Measurements from ENCODE around the gene EIF2B5. TPM values are rescaled to one million over a fixed set of nuclear protein-coding genes. Genes with fewer than 3 reads are reported as not detected.

Gene EIF2B5
- total and polyA plus RNA-seq, 9 of the 15 experiments (the other 6 are each of a cell fraction or from before 2014, with no cell fraction given), result 19.1 to 92.4 (median 74.0) TPM

DNA sequence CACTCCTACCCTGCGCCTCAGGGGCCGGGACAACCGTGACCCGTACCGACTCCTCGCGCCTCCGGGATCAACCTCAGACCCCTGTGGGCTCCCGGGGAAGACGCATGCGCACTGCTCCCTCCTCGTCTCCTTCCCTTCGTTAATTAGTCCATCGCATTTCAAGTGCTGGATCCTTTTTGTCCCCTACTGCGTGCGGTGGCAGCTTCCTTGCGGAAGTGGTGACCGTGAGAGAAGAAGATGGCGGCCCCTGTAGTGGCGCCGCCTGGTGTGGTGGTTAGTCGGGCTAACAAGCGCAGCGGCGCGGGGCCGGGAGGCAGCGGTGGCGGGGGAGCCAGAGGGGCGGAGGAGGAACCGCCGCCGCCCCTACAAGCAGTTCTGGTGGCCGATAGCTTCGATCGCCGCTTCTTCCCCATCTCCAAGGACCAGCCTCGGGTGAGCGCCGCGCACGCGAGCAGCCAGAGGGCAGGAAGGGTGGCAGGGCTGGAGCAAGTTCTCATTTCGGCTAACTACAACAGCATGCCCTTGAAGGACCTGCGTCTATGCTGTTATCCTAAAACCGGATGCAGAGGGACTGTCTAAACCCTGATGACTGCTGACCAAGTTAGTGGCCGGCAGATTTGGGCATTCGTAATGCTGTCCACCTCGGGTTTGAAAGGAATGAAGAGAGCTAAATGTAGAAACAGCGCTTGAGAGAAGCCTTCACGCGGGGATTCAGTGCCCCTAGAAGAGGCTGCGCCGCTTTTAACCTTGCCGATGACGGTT lies at the start of gene EIF2B5 (continued):
- TF ChIP-seq, protein P1, sequence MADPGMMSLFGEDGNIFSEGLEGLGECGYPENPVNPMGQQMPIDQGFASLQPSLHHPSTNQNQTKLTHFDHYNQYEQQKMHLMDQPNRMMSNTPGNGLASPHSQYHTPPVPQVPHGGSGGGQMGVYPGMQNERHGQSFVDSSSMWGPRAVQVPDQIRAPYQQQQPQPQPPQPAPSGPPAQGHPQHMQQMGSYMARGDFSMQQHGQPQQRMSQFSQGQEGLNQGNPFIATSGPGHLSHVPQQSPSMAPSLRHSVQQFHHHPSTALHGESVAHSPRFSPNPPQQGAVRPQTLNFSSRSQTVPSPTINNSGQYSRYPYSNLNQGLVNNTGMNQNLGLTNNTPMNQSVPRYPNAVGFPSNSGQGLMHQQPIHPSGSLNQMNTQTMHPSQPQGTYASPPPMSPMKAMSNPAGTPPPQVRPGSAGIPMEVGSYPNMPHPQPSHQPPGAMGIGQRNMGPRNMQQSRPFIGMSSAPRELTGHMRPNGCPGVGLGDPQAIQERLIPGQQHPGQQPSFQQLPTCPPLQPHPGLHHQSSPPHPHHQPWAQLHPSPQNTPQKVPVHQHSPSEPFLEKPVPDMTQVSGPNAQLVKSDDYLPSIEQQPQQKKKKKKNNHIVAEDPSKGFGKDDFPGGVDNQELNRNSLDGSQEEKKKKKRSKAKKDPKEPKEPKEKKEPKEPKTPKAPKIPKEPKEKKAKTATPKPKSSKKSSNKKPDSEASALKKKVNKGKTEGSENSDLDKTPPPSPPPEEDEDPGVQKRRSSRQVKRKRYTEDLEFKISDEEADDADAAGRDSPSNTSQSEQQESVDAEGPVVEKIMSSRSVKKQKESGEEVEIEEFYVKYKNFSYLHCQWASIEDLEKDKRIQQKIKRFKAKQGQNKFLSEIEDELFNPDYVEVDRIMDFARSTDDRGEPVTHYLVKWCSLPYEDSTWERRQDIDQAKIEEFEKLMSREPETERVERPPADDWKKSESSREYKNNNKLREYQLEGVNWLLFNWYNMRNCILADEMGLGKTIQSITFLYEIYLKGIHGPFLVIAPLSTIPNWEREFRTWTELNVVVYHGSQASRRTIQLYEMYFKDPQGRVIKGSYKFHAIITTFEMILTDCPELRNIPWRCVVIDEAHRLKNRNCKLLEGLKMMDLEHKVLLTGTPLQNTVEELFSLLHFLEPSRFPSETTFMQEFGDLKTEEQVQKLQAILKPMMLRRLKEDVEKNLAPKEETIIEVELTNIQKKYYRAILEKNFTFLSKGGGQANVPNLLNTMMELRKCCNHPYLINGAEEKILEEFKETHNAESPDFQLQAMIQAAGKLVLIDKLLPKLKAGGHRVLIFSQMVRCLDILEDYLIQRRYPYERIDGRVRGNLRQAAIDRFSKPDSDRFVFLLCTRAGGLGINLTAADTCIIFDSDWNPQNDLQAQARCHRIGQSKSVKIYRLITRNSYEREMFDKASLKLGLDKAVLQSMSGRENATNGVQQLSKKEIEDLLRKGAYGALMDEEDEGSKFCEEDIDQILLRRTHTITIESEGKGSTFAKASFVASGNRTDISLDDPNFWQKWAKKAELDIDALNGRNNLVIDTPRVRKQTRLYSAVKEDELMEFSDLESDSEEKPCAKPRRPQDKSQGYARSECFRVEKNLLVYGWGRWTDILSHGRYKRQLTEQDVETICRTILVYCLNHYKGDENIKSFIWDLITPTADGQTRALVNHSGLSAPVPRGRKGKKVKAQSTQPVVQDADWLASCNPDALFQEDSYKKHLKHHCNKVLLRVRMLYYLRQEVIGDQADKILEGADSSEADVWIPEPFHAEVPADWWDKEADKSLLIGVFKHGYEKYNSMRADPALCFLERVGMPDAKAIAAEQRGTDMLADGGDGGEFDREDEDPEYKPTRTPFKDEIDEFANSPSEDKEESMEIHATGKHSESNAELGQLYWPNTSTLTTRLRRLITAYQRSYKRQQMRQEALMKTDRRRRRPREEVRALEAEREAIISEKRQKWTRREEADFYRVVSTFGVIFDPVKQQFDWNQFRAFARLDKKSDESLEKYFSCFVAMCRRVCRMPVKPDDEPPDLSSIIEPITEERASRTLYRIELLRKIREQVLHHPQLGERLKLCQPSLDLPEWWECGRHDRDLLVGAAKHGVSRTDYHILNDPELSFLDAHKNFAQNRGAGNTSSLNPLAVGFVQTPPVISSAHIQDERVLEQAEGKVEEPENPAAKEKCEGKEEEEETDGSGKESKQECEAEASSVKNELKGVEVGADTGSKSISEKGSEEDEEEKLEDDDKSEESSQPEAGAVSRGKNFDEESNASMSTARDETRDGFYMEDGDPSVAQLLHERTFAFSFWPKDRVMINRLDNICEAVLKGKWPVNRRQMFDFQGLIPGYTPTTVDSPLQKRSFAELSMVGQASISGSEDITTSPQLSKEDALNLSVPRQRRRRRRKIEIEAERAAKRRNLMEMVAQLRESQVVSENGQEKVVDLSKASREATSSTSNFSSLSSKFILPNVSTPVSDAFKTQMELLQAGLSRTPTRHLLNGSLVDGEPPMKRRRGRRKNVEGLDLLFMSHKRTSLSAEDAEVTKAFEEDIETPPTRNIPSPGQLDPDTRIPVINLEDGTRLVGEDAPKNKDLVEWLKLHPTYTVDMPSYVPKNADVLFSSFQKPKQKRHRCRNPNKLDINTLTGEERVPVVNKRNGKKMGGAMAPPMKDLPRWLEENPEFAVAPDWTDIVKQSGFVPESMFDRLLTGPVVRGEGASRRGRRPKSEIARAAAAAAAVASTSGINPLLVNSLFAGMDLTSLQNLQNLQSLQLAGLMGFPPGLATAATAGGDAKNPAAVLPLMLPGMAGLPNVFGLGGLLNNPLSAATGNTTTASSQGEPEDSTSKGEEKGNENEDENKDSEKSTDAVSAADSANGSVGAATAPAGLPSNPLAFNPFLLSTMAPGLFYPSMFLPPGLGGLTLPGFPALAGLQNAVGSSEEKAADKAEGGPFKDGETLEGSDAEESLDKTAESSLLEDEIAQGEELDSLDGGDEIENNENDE (IDR thresholded peaks at IDR 0.05; ENCODE audit: low read depth, low read length), result no peak
- peak in 1 of 2 experiments; percentile 76; a peak in 2 of 4 replicates for TF ChIP-seq RCOR1 (IDR thresholded peaks at IDR 0.05; ENCODE audit: borderline replicate concordance in 1 of 2, low read depth in 2 of 2, low read length in 2 of 2)
- no peak for TF ChIP-seq MECOM (CRISPR knock-in tag; IDR thresholded peaks at IDR 0.05)
- TF ChIP-seq PTBP1 (IDR thresholded peaks at IDR 0.05; ENCODE audit: low read depth, low read length), result 0 out of 2 replicates have a peak, but pooled peaks have one; percentile 15
- TF ChIP-seq SREBF2 (CRISPR knock-in tag; IDR thresholded peaks at IDR 0.05), result no peak
- TF ChIP-seq RBM14 (IDR thresholded peaks at IDR 0.05; ENCODE audit: borderline replicate concordance, insufficient read depth, low read depth, low read length), result no peak
- TF ChIP-seq CHD1 (IDR thresholded peaks at IDR 0.05; ENCODE audit: low read length), result peak; percentile 90
- TF ChIP-seq KDM4B (IDR thresholded peaks at IDR 0.05; ENCODE audit: borderline replicate concordance in 2 of 2, low read depth in 1 of 2), result peak in 1 of 2 experiments; percentile 74; a peak in 1 of 4 replicates
- TF ChIP-seq POLR2A (conservative IDR thresholded peaks at IDR 0.05), result peak; percentile 92
- TF ChIP-seq ZC3H8 (IDR thresholded peaks at IDR 0.05), result no peak
- peak; percentile 91 for TF ChIP-seq SUPT5H (IDR thresholded peaks at IDR 0.05)
- no peak for TF ChIP-seq ZNF77 (CRISPR knock-in tag; IDR thresholded peaks at IDR 0.05)
- TF ChIP-seq SRF (CRISPR knock-in tag; IDR thresholded peaks at IDR 0.05), result peak in 1 of 2 experiments; percentile 30; a peak in 1 of 4 replicates
- no peak for TF ChIP-seq ZNF436 (CRISPR knock-in tag; IDR thresholded peaks at IDR 0.05)
- TF ChIP-seq PREB (CRISPR knock-in tag; IDR thresholded peaks at IDR 0.05), result no peak
- TF ChIP-seq NEUROD1 (IDR thresholded peaks at IDR 0.05; ENCODE audit: borderline replicate concordance, low read depth, low read length, partially characterized antibody), result peak; percentile 85
- TF ChIP-seq ZZZ3 (IDR thresholded peaks at IDR 0.05), result no peak
